RWPE1 (cell line): ENCODE results near the gene PIK3R1.
A peak's percentile ranks its signal among the peaks of the same experiment; 100 is the strongest.

Experiments
- CTCF ChIA-PET: fragments of 350-600 bp; sonication (Branson Sonifier 250); formaldehyde crosslinking; extraction: SDS; loops from one replicate; lab custom pipeline; 2021; lab: Yijun Ruan, JAX
- POLR2A ChIA-PET: fragments of 400-600 bp; formaldehyde crosslinking; extraction: SDS; loops from one replicate; lab custom pipeline; 2020; ENCODE audit warnings: antibody characterized with exemption; ENCODE audit not compliant: low non-redundant PET; lab: Yijun Ruan, JAX
- DNase-seq: peaks from one replicate; pipeline ENCODE4 v3.0.0; 2012; ENCODE audit warnings: low spot score
- H3K27ac ChIP-seq: fragments of 450-650 bp; 2 replicates; pipeline ENCODE4 v1.5.1; 2017
- TF ChIP-seq, protein P1 (sequence below): fragments of 450-650 bp; conservative IDR thresholded peaks from 2 replicates; pipeline ENCODE4 v1.5.1; 2017; ENCODE audit warnings: low read depth, mild to moderate bottlenecking

The PIK3R1 gene

DNA sequence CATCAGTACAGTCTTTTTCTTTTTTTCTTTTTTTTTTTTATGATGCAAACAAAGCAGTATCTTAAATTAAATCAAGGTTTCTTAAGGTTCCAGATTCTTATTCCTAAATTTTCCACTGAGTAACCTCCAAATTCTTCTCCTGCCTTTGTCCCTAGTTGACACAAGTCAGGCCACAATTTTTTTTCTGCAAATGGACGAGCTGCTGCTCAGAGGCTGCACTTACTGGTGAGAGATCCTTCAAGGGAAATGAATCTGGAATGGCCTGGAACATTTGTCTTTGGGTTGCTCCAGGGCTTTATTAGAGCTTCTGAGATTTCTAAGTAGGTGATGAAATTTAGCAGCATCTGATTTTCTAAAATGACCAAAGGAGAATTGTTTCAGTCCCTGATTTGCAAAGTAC lies 39.3 kb downstream of the PIK3R1 start:
- ChIA-PET POLR2A (no interaction called here), CTCF (interaction anchor here (0.6 to 3.8 kb wide), 3 partner anchors 997 to 1341 kb away, joined by 4 to 38 read pairs (median 5); no protein-coding TSS in a partner anchor)
- no peak overlapping the region for H3K27ac ChIP-seq
- TF ChIP-seq, protein P1, sequence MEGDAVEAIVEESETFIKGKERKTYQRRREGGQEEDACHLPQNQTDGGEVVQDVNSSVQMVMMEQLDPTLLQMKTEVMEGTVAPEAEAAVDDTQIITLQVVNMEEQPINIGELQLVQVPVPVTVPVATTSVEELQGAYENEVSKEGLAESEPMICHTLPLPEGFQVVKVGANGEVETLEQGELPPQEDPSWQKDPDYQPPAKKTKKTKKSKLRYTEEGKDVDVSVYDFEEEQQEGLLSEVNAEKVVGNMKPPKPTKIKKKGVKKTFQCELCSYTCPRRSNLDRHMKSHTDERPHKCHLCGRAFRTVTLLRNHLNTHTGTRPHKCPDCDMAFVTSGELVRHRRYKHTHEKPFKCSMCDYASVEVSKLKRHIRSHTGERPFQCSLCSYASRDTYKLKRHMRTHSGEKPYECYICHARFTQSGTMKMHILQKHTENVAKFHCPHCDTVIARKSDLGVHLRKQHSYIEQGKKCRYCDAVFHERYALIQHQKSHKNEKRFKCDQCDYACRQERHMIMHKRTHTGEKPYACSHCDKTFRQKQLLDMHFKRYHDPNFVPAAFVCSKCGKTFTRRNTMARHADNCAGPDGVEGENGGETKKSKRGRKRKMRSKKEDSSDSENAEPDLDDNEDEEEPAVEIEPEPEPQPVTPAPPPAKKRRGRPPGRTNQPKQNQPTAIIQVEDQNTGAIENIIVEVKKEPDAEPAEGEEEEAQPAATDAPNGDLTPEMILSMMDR, result no peak
- DNase-seq, result no peak

DNA sequence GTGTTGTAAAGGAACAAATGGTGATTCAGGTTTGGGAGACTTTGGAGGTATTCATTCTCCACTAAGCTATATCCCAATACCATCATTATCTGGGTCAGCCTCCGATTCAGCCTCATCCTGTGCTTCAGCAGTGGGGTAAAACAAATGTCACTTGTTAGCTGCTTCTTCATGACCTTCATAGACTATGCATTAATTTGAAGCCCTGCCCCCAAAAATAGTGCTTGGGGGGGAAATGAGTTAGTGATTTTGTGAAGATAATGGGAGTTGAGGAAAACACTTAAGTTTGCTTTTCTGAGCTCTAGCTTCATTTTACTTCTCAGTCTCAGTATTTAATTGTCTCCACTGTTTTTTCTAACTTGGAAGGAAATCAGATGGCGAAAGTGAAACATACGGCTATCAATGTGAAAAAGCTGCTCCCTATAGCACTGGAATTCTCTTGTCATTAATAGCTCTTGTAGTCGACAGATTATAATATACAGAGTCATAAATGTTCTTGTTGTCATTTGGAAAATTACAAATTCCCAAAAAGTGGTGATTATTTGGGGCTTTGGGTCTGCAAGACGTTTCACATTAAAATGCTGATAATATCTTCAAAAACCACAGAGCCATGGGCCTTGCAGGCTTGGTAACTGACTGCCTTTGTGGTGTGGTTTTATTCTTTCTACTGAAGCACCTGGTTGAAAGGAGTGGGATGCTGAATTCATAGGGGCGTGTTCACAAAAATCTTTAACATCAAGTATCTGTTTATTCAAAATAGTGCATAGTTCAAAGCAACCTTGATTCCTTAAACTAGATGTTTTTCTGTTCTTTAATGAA lies 40.0 kb downstream of the PIK3R1 start:
- ChIA-PET CTCF (interaction anchor here (0.6 to 3.8 kb wide), 3 partner anchors 11 to 1341 kb away, joined by 5 to 38 read pairs (median 7); no protein-coding TSS in a partner anchor), POLR2A (no interaction called here)
- TF ChIP-seq, protein P1, result no peak
- no peak overlapping the region for H3K27ac ChIP-seq
- no peak for DNase-seq

DNA sequence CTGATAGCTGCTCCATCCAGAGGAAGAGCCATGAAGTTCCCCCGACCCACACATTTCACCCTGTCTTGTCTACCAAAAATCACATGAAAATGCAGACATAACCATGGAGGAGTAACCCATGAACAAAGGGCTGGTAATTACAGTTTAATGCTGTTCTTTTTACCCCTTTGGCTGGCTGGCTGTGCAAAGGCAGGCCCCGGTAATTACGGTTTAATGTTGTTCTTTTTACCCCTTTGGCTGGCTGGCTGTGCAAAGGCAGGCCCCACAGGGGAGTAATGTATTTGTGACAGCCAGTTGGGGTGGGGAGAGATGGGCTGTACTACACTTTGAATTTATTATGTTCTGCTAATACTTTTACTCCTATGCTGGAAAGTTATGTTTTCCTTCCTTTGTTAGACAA lies 41.7 kb downstream of the PIK3R1 start:
- POLR2A ChIA-PET, result no interaction called here
- H3K27ac ChIP-seq, result peak overlapping the region; percentile 50
- CTCF ChIA-PET, result no interaction called here
- no peak for DNase-seq
- TF ChIP-seq, protein P1, result no peak

DNA sequence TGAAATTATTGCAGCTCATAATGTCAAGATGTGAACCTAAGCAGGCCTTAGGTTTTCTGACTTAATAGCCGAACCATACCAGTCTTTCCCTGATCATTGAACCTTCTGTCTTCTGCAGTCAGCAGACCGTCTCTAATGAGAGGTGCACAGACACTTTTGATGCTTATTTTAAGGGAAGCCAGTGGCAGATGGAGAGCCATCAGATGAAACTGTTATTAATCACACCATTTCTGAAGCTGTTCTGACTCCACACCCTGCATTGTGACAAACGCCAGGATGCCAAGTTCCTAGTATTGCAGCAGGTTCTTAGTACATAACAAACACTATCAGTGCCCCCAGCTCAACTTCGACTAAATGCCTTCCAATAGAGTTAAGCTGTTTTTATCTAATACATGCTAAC lies 43.0 kb downstream of the PIK3R1 start:
- no peak for DNase-seq
- no peak overlapping the region for H3K27ac ChIP-seq
- POLR2A ChIA-PET, result no interaction called here
- TF ChIP-seq, protein P1, result no peak
- CTCF ChIA-PET, result interaction anchor here (0.5 to 1.1 kb wide), 3 partner anchors 14 to 1012 kb away, joined by 3 to 4 read pairs (median 4); no protein-coding TSS in a partner anchor

DNA sequence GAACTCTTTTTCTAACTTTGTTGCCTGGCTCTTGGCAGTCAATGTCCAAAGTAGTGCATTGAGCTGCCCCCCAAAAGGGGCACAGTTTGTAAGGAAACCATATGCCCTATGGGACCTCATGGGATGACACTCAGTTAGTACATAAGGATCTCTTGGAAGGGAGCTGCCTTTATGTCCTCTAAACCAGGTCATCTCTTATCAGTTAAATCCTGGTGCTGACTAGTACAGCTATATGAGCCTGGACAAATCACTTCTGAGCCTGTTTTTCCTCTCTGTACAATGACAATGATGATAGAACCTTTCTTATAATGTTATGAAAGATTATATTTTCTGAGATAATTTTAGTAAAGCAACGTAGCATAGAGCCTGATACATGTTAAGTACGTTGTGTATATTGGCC lies 44.1 kb downstream of the PIK3R1 start:
- TF ChIP-seq, protein P1, result no peak
- ChIA-PET POLR2A (no interaction called here), CTCF (interaction anchor here (0.5 to 1.0 kb wide), 4 partner anchors 12 to 682 kb away, joined by 3 read pairs; no protein-coding TSS in a partner anchor)
- no peak overlapping the region for H3K27ac ChIP-seq
- no peak for DNase-seq

DNA sequence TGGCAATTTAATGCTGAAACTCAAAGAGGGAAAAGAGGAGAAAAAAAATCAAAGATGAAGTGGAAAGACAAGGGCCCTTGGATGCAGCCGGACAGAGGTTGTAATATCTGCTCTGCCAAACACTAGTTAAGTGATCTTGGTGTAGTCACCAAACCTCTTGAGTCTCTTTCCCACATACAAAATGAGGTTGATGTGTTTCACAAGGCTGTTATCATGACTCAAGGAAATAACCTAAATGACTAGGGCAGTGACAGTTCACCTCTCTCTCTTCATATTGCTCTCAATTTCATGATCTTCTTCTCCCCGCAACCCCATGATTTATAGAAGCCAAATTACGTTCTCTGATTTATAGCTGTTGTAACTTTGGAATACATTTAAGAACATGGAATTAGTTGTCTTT lies 44.9 kb downstream of the PIK3R1 start:
- TF ChIP-seq, protein P1, result no peak
- ChIA-PET CTCF (interaction anchor here (0.6 kb wide), 1 partner anchor 28 kb away, joined by 3 read pairs; no protein-coding TSS in a partner anchor), POLR2A (no interaction called here)
- DNase-seq, result no peak
- no peak overlapping the region for H3K27ac ChIP-seq
